GM19193 (cell line): Measurements from ENCODE around the gene CYLD.

Experiments used
- POLR2A ChIP-seq: IDR thresholded peaks from 4 replicates; pipeline ENCODE4 v1.6.1; 2011; ENCODE audit not compliant: insufficient read depth, insufficient read length; ENCODE audit errors: extremely low read depth

Gene CYLD

DNA sequence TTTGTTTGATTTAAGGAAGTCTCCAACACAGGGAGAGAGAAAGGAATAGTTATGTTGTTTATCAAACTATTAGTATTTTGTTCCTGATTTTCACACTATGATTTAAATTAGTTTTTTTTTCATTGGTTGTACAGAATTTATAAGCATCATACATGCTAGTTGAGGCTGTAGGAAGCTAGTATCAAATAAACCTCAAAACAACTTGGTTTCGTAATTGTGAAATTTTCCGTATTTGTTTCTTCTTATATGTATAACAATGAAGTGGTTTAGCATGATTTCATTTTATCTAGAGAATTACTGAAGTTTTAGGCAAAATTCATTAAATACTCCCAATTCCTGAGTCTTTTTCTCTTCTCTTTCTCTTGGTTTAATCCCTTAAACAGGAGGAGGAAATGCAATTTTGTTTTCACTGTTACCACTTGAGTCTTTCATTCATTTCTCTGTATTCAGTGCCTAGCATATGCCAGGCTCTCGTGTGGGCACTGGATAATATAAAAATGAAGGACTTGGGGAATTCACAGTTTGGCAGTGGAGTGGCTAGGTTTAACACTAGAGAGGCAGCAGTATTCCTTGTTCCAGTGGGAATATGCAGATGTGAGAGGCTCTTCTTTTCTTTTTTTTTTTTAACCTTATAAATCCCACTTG, 1.8 kb downstream of the CYLD start:
- TF ChIP-seq POLR2A, result no peak

DNA sequence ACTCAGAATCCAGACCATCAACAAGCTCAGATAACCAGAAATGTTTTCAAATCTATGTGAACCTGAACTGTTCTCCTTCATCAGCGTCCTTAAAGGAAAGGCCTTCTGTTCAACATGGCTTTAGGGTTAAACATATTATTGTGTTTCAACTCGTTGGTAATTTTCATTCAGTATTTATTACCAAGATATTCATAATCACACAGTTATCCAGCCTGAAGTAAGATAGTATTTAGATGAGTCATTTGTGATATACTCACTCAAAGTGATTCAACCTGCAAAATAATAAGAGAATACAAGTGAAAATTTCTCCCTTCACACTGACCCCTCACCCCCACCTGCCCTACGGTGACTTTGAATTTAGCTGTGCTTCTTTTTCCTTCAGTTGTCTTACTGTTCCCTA, 3.0 kb downstream of the CYLD start:
- no peak for TF ChIP-seq POLR2A

DNA sequence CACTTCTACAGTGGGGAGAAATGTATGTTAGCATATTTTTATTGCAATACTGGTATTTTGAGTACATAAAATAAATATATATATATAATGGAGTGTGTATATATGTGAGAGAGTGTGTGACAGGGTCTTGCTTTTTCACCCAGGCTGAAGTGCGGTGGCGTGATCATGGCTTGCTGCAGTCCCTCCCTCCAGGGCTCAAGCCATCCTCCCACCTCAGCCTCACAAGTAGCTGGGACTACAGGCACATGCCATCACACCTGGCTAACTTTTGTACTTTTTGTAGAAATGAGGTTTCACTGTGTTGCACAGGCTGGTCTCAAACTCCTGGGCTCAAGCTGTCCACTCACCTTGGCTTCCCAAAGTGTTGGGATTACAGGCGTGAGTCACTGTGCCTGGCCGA, 4.1 kb downstream of the CYLD start:
- no peak for TF ChIP-seq POLR2A

DNA sequence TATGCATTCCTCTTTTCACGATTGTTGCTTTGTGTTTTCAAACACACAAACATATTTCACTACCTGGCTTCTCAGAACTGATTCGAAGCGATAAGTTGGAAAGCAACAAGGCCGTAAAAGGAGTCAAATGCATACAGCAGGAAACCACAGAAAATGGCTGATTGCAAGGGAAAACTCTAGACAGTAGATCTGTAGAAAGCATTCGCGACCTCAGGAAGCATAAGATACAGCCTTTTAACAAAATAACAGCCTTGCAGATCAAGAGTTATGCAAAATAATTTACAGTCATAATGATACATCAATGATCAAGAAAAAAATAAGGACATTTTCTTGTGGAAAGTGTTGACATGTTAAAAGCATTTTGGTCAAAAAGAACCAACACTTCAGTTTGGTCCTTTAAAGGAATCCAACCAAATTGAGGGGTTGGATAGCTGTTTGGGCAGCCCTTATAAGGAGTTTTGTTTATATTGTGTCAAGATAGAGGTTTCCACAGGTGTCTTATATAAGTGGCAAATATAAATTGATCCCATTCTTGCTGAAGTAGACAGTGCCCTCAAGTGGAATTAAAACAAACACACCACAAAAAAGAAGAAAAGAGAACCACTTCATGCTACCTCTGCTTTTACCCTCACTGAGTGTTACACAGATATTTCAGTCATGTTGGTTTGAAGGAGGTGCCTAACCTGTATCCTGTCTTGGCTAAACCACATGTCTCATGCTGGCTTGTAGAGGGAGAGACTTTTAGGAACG, 5.5 kb downstream of the CYLD start:
- TF ChIP-seq POLR2A, result no peak

DNA sequence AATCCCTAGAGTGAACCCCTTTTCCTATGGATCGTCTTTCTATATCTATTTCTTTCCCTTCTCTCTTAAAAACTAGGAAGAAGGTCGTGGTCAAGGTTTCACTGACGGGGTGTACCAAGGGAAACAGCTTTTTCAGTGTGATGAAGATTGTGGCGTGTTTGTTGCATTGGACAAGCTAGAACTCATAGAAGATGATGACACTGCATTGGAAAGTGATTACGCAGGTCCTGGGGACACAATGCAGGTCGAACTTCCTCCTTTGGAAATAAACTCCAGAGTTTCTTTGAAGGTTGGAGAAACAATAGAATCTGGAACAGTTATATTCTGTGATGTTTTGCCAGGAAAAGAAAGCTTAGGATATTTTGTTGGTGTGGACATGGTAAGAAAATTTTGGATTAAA, 9.6 kb downstream of the CYLD start:
- no peak for TF ChIP-seq POLR2A

DNA sequence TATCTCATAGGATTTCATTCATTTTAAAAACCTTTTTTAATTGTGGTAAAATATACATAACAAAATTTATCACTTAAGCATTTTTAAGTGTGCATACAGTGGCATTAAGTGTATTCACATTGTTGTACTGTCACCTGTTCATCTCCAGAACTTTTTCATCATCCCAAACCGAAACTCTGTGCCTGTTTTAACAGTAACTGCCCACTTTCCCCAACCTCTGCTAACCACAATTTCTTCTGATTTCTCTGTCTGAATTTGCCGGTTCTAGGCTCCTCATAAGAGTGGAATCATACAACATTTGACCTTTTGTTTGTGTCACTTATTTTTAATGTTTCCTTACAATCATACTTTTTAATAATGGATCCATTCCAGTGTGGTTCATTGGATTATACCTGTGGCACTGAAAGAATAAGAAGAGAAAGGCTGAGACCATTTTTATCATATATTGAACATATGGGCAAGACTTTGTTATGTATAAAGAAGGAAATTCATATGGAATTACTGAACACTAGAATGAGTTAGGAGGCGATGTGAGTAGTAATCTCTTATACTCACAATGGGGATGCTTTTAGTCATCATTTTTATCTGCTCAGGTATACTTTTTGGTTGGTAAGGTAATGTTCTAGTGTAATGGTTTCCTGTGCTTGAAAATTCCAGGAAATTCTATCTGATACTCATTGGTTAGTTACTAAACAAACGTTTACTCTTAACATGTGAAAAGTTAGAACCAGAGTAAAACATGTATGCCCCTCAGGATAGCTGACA, 10.8 kb downstream of the CYLD start:
- no peak for TF ChIP-seq POLR2A

DNA sequence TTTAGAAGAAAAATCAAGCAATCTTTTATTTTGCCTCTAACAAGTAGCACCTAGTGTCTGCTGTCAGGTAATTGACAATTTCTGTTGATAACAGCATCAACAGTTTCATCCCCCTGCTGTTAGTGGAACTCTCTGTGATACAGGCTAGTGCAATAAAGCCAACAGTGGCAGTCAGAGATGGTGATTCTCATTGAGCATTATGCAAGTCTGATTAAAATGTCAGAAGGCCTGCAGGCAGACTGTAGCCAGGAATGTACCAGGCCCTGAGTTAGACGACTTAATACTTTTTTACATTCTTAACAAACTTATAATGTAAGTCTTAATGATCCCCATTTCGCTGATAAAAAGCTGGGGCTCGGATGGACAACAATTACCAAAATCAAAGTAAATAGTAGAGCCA, 14.6 kb downstream of the CYLD start:
- TF ChIP-seq POLR2A, result no peak

DNA sequence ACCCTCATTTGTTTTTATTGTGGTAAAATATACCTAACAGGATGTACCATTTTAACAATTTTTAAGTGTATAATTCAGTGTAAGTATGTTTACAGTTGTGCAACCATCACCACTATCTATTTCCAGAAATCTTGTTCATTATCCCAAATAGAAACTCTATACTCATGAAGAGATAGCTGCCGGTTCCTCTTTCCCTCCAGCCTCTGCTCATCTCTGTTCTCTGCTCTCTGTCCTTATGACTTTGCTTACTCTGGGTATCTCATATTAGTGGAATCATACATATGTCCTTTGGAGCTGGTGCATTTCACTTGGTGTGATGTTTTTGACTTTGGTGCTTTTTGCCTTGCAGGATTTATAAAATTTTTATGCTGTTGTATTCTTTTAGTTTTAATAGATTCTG, 19.4 kb downstream of the CYLD start:
- no peak for TF ChIP-seq POLR2A

DNA sequence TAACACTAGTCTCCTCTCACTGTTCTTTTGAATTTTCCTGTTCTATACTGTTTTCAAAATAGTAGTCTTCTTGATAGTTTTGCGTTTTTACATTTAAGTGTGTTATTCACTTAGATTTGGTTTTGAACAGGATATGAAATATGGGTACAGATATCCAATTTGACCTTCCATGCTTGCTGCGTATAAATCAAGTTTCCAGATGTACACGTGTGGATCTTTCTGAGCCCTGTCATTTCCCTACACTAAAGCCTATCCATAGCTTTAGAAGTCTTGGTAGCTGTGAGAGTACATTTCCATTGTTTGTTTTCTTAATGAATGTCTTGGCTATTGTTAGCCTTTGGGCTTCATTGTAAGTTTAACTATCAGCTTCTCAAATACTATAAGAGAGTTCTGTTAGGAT, 20.4 kb downstream of the CYLD start:
- no peak for TF ChIP-seq POLR2A

DNA sequence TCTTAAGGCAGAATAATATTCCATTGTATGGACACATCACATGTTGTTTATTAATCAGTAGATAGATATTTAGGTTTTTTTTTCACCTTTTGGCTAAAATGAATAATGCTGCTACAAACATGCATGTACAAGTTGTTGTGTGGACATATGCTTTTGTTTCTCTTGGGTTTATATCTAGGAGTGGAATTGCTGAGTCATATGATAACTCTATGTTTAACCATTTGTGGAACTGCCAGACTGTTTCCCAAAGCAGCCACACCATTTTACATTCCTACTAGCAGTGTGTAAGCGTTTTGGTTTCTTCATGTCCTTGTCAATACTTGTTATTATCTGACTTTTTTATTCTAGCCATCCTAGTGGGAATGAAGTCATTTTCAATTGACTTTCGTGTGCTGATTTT, 21.3 kb downstream of the CYLD start:
- no peak for TF ChIP-seq POLR2A

DNA sequence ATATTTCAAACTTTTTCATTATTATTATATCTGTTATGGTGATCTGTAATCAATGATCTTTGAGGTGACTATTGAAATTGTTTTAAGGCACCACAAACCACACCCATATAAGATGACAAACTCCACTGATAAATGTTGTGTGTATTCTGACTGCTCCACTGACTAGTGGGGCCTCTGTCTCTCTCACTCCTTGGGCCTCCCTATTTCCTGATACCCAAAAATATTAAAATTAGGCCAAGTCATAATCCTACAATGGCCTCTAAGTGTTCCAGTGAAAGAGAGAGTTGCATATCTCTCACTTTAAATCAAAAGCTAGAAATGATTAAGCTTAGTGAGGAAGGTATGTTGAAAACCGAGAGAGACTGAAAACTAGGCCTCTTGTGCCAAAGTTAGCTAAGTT, 23.4 kb downstream of the CYLD start:
- TF ChIP-seq POLR2A, result no peak

DNA sequence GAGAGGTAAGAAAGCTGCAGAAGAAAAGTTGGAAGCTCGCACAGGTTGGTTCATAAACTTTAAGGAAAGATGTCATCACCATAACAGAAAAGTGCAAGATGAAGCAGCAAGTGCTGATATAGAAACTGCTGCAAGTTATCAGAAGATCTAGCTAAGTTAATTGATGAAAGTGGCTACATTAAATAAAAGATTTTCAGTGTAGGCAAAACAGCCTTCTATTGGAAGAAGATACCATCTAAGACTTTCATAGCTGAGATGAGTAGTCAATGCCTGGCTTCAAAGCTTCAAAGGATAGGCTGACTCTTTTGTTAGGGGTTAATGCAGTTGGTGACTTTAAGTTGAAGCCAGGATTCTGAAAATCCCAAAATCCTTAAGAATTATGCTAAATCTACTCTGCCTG, 24.0 kb downstream of the CYLD start:
- TF ChIP-seq POLR2A, result no peak

DNA sequence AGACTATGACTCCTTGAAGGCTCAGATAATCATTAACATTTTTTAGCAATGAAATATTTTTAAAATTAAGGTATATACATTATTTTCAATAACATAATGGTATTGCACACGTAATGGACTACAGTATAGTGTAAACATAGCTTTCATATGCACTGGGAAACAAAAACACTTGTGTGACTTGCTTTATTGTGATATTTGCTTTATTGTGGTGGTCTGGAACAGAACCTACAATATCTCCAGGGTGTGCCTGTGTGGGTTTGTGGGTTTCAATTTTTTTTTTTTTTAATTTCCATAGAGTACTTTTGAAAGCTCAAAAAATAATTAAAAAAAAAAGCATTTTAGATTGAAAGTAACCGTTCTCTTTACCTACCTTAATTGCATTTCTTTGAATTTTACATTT, 25.3 kb downstream of the CYLD start:
- no peak for TF ChIP-seq POLR2A

DNA sequence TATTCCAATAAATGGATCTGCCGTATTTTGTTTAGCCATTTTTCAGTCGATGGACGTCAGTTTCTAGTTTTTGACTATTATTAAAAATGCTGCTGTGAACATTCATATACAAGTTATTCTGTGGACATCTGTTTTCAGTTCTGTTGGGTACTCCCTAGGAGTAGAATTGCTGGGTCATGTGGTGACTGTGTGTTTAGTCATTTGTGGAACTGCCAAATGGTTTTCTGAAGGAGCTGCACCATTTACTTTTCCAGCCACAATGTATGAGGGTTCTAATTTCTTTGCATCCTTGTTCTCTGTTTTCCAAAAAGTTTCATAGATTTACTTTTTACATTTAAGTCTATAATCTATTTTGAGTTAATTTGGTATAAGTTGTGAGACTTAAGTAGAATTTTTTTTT, 29.5 kb downstream of the CYLD start:
- TF ChIP-seq POLR2A, result no peak

DNA sequence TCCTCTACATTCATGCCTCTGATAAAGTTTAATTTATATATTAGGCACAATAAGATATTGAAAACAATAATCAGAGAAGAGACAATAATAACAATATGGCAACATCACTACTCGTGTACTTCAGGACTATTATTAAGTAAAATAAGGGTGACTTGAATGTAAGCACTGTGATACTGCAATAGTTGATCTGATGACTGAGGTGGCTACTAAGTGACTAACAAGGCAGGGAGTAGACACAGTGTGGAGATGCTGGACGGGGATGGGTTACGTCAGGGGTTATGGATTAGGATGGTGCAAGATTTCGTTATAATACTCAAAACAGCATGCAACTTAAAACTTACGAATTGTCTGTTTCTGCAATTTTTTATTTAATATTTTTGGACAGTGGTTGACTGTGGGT, 32.5 kb downstream of the CYLD start:
- no peak for TF ChIP-seq POLR2A

DNA sequence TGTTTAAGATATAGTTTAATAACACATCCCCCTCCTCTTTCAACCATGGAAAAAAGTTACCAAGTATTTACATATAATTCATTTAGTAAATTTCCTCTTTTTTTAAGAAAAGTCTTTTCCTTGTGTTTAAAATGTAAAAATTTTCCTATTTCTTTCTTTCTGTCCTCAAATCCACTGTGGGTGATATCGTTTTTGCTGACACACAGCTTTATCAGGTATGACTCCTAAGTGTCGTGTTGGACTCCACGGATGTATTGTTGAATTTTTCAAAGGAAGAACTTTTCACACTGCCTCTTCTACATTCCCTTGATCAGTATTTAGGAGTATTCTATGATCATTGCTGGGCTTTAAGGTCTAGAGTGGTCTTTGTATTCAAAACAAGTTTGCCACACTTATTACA, 33.1 kb downstream of the CYLD start:
- no peak for TF ChIP-seq POLR2A
